Eye (tissue), 1 donor: Measurements from ENCODE around the gene CD81.

Experiments
- DNase-seq: peaks from one replicate; pipeline ENCODE4 v3.0.0-alpha.2; 2015

Gene CD81

DNA sequence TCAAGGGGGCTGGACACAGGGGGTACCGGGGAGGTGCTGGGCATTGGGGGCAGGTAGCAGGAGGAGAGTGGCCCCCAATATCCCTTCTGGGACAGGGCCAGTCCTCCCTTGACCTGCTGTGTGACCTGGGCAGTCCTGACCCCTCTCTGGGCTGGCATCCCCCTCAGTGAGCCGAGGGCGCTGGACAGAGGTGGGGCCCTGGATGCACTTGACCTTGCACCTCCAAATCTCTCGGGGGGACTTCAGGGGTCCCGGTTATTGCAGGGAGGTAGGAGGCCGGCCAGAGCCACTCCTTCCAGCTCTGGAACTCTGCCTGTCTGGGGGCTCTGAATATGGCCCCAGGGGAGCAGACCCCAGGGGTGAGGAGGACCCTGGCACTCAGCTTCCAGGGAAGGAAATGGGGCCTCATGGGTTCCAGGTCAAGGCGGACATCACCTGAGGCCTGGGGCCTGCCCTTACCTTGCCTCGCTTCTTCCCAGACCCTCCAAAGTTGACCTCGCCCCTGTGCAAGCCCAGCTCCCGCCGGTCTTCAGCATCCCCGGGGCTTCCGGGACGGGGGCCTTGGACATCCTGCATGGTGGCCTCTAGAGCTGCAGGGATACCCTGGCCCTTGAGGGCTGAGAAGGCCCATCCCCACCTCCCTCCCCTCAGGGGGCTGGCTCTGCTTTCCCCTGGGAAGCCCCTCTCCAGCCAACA is 45.5 kb downstream of the CD81 start:
- DNase-seq = no peak

GRCh38 chr11:2423157-2424025 is 46.3 kb downstream of the CD81 start:
- DNase-seq = no peak

GRCh38 chr11:2424811-2425495 is 47.8 kb downstream of the CD81 start:
- DNase-seq = no peak

DNA sequence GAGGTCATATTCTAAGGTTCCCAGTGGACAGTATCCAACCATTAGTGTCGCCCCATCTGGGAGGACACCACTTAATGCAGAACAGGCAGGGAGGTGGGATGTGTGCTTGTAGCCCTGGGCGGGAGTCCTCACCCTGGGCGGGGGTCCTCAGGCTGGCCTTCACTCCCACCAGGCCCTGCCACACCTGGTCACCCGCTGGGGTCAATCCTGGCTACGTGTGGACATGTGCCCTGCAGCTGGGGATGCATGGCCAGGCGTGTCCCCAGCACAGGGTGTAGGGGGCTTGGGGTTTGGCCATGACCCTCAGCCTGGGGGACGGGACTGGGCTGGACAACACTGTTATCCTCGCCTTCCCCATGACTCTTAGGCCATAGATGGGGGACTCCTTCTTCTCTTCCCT is 48.4 kb downstream of the CD81 start:
- no peak for DNase-seq

- DNase-seq = no peak
Observed at GRCh38 chr11:2426221-2426620, 49.1 kb downstream of the CD81 start.

GRCh38 chr11:2426826-2427521 is 49.9 kb downstream of the CD81 start:
- DNase-seq = no peak

GRCh38 chr11:2427721-2428321 is 50.7 kb downstream of the CD81 start:
- DNase-seq = no peak

DNA sequence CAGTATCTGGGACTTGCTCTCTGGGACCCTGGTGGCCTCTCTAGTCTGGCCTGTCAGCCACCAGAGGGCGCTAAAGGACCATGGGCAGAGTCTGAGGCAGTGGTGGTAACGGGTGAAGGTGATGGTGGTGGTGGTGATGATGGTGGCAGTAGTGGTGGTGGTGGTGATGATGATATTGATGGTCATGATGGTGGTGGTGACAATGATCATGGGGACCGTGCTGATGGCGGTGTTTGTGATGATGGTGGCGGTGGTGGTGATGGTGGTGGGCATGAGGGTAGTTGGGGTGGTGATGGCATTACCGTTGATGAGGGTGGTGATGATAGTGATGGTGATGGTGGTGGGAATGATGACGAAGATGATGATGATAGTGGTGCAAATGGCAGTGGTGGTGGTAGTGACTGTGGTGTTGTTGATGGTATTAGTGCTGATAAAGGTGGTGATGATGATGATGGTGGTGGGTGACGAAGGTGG is 51.2 kb downstream of the CD81 start:
- peak; percentile 77 for DNase-seq

DNA sequence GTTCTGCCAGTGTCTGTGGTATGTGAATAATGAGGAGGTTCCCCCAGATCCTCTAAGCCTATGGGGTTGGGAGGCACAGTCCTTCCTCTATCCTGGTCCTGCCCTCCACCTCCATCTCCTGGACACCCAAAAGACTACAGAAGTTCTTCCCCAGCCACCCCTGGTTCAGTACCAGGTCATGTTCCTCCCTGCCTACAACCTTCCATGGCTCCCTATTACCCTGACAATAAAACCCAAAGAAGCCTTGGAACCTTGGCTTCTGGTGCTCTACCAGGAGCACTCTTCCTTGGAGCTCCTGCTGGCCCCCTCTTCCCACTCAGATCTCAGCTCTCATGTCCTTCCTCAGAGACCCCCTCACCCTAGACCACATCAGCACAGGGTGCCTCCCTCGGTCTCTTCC is 54.3 kb downstream of the CD81 start:
- DNase-seq = no peak

- no peak for DNase-seq
Observed at GRCh38 chr11:2432171-2432621, 55.1 kb downstream of the CD81 start.

- DNase-seq = no peak
Observed at GRCh38 chr11:2432628-2433071, 55.5 kb downstream of the CD81 start.

DNA sequence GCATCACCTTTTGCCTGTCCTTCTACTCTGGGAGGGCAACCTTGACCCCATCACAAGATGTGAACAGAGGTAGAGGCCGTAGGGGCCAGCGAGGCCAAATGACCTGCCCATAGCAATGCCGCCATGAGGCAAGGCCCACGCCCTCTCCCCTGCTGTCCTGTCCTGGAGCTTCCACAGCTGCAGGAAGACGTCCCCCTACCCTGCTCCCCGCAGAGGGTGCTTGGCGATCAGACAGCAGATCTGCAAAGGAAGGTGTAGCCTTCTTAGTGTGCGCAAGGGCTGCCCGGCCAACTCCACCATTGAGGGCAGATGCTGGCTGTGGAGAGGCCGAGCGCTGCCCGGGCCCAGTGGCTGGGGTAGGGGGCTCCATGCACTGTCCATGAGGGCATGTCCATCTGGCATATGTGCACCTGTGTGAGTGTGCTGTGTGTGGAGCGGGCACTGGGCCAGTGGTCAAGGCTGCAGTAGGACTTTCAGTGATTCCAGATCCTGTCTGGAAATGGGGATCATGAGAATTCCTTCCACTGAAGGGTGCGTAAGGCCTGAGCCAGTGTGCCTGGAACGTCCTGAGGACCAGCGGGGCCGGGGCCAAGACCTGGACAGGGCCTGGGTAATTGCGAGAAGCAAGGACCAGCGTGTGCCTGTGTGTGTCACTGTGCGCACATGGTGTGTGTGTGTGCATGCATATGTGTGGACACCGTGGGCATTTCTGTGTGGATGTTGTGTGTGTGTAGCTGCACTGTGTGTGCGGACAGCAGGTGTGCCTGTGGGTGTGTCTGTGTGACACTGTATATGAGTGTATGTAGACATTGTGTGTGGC is 56.2 kb downstream of the CD81 start:
- no peak for DNase-seq

DNA sequence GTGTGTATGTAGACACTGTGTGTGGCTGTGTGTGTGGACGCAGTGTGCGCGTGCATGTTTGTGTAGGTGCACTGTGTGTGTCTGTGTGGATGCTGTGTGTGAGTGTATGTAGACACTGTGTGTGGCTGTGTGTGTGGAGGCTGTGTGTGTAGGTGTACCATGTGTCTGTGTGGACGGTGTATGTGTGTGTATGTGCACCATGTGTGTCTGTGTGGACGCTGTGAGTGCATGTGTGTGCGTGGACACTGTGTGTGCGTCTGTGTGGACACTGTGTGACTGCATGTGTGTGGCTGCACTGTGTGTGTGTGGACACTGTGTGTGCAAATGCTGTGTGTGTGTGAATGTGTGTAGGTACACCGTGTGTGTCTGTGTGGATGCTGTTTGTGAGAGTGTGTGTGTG is 56.9 kb downstream of the CD81 start:
- DNase-seq = no peak

DNA sequence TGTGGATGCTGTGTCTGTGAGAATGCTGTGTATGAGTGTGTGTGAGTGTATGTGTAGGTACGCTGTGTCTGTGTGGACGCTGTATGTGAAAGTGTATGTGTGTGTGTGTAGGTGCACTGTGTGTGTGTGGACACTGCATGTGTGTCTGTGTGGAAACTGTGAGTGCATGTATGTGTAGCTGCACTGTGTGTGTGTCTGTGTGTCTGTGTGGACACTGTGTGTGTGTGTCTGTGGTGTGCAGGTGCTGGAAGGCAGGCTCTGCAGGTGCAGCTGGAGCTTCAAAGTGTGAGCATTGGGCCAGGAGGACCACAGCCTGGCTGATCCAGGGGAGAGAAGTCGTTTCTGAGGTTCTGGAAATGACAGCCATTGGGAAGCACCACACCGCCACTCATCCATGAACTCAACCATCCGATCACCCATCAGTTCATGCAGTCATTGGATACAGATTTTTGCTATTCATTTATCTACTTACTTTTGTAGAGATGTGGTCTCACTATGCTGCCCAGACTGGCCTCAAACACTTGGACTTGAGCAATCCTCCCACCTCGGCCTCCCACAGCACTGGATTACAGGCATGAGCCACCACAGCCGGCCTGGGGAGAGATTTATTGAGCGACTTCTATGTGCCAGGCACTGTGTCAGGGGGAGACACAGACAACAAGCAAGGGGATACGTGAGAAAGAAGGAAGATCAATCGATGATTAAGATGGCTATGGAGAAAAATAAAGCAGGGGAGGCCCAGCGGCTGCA is 57.6 kb downstream of the CD81 start:
- DNase-seq = no peak

DNA sequence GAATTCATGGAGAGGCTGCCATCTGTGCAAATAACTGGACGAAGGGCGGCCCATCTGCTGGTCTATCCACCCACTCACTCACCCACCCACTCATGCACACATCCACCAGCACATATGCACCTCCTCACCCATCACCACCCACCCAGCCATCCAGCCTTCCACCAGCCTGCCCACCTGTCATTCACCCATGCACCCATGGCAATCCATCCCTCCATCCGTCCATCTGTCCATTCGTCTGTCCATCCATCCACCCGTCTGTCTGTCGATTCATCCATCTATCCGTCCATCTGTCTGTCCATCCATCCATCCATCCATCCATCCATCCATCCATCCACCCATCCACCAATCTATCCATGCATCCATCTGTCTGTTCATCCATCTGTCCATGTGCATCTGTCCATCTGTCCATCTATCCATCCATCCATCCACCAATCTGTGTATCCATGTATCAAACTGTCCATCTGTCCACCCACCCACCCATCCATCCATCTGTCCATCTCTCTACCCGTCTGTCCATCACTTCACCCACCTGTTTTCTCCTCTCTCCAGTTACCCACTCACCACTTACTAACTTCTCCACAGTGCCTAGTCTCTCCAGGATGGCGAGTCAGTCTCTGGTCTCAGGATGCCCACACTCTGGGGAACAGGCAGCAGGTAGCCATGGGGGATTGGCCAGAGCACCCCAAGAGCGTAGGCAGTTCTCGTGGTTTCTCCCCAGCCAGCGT is 58.3 kb downstream of the CD81 start:
- no peak for DNase-seq

DNA sequence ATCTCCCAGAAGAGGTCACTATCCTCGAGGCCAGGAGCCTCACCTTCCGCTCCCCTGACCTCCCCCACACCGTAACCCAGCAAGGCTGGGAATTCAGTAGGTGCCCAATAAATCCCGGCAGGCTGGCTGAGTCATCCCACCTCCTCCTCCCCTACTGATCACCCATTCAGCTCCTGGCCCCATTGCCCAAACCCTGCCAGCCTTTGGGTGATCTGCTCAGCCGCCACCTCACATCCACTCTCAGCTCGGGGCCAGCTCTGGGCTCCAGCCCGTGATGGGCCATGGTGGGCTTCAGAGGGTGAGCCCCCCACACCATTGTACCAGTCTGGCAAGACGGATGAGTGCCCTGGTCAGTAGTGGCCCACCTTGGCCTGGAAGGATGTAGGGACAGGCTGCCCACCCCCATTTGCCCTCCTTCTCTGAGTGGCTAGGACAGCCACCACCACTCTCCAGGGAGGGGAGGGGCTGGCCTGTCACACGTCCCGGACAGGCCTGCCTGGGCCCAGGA is 59.0 kb downstream of the CD81 start:
- no peak for DNase-seq

DNA sequence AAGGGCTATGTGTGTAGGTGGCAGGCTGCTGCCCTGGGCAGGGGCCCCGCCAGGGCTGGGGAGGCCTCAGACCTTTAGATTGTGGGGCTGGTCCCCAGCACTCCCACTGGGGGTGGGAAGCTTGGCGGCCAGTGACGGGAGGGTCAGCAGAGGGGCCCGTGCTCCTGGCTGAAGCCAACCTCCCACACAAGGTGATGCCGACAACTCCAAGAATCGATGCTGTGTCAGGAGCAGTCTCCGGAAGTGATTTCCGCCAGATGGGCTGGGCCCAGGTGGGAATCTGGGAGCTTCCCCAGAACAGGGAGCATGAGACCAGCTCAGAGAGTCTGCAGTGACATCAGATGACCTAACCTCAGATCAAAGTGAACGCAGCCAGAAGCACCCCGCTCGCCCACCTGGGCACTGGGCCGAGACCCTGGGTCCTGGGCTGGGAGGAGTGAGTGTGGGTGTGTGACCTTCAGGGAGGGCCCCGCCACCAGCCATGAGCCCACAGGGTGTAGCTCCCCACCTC is 59.5 kb downstream of the CD81 start:
- no peak for DNase-seq

DNA sequence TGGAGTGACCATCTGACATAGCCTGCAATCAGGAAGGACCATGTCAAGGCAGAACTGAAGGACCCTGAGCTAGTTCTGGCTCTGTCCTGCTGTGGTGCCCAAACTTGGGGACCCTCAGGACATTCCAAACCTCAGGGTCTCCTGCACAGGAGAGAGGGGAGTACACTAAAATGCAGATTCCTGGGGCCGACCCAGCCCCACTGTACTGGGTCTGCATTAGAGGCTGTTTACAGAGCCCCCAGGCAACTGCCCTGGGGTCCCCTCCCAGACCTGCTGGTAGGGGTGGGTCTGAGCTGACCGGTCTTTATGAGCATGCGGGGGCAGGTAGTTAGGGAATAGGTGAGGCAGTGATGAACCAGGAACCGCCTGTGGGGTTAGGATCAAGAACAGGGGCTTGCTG is 60.4 kb downstream of the CD81 start:
- DNase-seq = no peak

DNA sequence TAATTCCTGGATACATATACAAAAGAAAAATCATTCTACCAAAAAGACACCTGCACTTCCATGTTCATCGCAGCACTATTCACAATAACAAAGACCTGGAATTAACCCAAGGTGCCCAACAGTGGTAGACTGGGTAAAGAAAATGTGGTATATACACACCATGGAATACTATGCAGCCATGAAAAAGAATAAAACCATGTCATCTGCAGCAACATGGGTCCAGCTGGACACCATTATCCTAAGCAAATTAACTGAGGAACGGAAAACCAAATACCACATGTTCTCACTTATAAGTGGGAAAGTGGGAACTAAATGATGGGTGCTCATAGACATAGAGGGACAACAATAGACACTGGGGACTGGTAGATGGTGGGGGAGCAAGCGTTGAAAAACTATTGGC is 62.7 kb downstream of the CD81 start:
- no peak for DNase-seq

DNA sequence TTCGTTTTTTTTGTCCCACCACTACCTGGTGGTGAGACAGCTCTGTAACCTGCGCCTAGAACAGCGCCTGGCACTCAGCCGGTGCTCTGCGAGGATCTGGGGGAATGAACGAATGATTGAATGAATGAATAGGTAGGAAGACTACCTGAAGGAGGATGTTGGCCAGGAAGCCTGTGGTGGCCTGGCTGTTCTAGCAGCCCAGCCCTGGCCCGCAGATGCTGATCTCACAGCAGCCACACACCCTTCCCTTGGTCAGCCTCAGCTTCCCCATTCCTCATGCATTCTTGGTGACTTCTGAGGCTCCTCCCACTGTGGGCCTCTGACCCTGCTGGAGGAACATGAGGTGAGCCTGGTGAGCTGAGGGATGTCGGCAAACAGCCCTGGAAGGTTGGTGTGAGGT is 63.5 kb downstream of the CD81 start:
- no peak for DNase-seq
